ENCODE results near the gene STXBP1. TPM values are rescaled to one million over a fixed set of nuclear protein-coding genes. Genes with fewer than 3 reads are reported as not detected.
A peak's percentile ranks its signal among the peaks of the same experiment; 100 is the strongest.

The STXBP1 gene
- total RNA-seq, 1 donor from 2014 or later: 10.8 TPM

DNA sequence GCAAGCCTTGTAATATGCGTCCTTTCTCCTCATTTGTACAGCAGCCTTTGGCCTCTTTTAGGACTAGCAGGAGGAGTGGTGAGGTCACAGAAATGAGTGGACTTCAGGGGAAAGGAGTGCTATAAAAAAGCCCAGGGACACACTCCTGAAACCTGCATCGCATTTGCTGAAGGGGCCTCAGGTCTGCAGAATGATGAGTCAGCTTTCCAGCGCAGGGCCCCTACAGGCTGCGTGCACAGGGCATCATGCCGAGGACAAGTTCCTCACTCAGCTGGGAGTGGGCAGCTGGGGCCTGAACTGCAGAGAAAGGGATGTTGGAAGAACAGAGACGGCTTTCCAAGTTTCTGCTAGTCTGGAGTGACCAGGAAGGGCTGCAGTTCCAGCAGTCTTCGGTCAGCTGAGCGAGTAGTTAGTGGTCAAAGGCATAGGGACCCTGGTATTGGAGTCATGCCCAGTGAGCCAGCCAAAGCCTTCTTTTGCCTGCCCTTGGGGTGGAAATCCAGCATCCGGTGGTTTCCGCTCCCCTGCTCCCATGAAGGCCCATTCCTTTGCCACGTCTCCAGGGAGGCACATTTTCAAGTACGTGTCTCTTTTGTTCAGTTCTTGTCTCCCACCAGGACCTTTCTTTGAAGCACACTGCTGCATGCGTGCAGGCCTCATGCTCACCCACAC, 77.4 kb downstream of the STXBP1 start:
- no peak for DNase-seq (ENCODE audit: low read depth in 2 of 2)

DNA sequence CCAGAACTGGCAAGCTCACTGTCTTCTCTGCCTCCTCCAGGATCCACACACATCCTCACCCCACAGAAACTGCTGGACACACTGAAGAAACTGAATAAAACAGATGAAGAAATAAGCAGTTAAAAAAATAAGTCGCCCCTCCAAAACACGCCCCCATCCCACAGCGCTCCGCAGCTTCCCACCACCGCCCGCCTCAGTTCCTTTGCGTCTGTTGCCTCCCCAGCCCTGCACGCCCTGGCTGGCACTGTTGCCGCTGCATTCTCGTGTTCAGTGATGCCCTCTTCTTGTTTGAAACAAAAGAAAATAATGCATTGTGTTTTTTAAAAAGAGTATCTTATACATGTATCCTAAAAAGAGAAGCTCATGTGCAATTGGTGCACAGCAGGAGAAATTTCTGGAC, 78.7 kb downstream of the STXBP1 start:
- DNase-seq (ENCODE audit: low read depth in 2 of 2): no peak

DNA sequence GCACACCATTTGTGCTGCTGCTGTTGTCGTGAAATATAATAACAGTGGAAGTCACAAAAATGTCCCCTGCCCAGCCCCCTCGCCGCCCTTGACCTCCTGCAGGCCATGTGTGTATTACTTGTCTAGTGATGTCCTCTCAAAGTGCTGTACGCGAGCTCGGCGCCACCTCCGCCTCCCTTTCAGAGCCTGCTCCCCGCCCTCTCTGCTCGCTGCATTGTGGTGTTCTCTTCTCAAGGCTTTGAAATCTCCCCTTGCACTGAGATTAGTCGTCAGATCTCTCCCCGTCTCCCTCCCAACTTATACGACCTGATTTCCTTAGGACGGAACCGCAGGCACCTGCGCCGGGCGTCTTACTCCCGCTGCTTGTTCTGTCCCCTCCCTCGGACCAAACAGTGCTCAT, 80.0 kb downstream of the STXBP1 start:
- no peak for DNase-seq (ENCODE audit: low read depth in 2 of 2)

DNA sequence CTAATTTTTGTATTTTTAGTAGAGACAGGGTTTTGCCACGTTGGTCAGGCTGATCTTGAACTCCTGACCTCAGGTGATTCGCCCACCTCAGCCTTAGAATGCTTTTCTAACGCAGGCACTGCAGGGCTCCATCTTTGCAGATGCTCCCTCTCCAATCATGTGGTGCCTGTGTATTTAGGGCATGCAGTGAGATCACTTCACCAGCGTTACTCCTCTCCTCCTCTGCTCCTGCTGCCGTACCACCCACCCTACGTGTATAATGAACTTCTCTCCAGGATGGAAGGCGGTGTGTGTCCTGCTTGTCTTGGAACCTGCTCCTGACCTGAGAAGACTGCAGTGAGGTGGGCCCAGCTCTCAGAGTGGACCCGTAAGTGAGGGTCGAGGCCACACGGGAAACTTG, 81.1 kb downstream of the STXBP1 start:
- DNase-seq (ENCODE audit: low read depth in 2 of 2): no peak

DNA sequence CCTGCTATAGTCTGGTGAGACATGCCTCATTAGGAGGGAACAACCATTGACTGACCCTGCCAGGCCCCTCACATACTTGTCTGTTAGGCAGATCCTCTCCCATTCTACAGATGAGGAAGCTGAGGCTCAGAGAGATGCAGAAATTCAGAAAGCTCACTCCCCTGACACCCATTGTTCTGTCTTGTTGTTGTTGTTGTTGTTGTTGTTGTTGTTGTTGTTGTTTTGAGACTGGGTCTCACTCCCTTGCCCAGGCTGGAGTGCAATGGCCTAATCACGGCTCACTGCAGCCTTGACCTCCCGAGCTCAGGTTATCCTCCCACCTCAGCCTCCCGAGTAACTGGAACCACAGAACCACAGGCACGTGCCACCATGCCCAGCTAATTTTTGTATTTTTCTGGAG, 81.6 kb downstream of the STXBP1 start:
- DNase-seq (ENCODE audit: low read depth in 2 of 2): no peak

DNA sequence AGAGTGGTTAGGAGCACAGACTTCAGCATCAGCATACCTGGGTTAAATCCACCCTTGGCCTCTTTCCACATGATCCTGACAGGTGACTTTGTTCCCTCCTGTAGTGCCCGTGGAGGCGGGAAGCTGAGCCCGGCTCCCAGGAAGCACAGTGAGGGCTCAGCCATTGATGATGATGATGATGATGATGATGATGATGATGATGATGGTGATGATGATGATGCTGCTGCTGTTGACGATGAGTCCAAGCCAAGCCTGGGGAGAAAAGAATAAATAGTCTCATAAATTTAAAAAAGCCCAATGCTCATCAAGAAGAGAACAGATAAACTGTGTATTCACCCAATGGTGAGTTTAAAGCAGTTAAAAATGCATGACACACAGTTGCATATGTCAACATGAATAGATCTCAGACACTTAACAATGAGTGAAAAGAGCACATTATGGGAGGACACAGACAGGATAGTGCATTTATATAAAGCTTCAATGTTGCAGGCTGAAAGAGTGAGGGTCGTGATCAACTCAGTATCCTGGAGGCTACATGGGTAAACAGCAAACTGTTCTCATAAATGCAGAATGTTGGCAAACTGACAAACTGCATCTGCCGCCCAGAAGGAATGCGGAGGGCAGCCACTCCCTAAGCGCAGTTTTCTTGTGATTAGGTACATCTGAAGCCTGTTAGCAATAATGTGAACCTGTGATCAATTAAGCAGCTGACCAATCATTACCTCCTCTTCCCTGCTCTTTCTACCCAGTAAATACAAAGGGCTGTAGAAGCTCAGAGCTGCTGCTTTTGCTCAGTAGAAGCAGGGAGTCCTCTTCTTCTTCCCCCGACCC, 83.0 kb downstream of the STXBP1 start:
- no peak for DNase-seq (ENCODE audit: low read depth in 2 of 2)

DNA sequence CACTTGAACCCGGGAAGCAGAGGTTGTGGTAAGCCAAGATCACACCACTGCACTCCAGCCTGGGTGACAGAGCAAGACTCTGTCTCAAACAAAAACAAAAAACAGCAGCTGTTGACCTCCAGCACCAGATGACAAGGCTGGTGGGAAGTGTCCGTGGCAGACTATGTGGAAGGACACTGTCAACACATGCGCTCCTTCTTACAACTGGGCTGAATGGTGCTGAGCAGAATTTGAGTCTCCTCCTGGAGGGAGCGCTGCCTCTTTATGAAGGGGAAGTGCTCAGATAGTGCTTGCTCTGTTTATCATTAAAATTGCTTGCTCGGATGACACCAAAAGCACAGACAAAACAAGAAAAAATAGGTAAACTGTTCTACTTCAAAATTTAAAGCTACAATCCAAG, 85.5 kb downstream of the STXBP1 start:
- no peak for DNase-seq (ENCODE audit: low read depth in 2 of 2)

DNA sequence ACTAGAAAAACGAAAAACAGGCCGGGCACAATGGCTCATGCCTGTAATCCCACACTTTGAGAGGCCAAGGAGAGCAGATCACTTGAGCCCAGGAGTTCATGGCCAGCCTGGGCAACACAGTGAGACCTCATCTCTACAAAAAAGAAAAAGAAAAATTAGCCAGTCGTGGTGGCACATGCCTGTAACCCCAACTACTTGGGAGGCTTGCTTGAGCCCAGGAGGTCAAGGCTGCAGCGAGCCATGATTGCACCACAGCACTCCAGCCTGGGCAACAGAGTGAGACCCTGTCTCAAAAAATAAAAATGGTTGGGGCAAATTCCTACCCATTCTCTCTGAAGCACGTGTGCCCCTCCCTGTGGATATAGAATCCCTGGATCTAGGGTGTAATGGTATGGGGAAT, 86.3 kb downstream of the STXBP1 start:
- no peak for DNase-seq (ENCODE audit: low read depth in 2 of 2)

DNA sequence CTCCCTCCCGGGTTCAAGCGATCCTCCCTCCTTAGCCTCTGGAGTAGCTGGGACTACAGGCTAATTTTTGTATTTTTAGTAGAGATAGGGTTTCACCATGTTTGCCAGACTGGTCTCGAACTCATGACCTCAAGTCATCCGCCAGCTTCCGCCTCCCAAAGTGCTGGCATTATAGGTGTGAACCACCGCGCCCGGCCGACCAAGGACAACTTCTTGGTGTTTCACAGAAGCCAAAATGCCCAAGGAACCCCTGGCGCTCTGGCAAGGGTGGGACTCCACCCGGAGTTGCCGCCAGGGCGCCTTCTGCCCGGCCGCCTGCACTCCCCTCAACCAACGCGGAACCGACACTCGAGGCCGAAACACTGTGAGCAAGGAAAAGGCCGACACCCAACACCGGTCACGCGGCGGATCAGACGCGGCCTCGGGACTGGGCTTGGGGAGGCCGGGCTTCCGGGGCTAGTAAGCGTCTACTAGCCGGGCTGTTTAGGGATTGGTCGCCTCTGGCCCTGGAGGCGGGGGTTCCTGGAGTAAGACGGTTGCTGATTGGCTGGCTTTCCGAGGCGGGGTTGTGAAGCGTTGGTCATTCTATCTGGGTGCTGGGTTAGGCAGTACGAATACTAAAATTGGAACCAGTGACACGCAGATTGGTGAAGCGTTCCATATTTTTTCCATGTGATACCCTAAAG, 87.1 kb downstream of the STXBP1 start:
- DNase-seq (ENCODE audit: low read depth in 2 of 2): peak; percentile 93 to 97

DNA sequence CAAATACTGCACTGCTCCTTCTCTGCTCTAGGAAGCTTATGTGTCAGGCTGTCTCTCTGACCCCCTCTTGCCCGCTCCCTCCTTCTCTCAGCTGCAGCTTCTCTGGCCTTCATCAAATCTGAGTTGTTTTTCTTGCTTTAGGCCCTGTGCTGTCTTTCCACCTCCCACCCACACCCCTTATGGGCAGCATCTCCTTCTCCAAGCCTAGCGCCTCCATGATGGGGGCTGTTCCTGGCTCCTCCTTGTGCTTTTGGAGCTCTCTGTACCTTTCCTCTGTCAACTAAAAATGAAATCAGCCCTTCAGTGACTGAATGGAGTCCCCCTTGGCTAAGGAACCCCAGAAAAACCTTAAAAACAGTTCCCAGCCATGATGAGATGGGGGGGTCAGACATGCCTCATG, 88.1 kb downstream of the STXBP1 start:
- no peak for DNase-seq (ENCODE audit: low read depth in 2 of 2)

DNA sequence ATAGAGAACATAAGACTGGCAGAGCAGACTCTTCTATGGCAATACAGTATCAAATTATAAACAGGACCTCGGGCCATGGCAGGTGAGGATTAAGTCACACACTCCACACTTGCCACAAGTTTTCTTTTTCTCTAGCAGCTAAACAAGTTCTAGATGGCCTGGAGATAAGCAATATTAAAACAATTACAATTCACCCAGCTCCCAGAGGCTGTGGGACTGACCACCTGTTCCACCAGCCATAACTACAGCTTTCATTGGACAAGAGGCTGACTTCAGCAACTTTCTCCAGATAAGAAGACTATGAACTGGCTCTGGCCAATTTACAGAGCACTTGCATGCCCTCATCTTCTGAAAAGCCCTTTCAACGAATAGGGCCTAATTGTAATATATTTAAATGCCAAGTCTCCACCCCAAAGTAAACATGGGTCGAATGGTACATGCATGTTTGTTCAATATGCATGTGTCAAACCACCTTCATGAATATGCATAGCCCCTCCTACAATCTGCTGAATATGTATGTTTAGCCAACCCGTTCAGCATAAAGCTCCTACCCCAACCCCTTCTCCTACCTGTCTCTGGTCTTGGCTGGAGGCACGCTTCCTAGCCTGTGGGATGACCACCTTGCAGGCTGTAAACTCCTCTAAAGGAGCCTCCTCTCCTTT, 88.6 kb downstream of the STXBP1 start:
- DNase-seq (ENCODE audit: low read depth in 2 of 2): no peak

DNA sequence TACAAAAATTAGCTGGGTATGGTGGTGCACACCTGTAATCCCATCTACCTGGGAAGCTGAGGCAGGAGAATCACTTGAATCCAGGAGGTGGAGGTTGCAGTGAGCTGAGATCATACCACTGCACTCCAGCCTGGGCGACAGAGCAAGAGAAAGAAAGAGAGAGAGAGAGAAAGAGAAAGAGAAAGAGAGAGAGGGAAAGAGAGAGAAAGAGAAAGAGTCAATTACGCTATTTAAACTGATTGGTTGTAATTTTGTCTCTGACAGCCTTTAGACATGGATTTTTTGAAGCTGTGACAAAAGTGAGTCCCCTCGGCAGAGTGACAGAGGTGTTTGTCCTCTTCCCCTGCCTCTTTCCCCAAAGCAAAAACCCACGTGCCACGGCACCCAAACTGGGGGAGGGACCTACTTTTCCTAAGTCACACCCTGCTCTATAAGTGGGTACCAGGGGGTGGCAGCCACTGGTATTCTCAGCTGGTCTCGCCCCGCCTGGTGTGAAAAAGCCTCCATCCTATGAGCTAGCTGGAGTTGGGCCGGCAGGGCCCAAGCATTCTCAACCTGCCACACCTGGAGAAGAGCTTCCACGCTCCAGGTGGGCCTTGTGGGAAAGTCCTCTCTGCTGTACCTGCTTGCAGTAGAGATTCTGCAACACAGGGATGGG, 91.3 kb downstream of the STXBP1 start:
- no peak for DNase-seq (ENCODE audit: low read depth in 2 of 2)

DNA sequence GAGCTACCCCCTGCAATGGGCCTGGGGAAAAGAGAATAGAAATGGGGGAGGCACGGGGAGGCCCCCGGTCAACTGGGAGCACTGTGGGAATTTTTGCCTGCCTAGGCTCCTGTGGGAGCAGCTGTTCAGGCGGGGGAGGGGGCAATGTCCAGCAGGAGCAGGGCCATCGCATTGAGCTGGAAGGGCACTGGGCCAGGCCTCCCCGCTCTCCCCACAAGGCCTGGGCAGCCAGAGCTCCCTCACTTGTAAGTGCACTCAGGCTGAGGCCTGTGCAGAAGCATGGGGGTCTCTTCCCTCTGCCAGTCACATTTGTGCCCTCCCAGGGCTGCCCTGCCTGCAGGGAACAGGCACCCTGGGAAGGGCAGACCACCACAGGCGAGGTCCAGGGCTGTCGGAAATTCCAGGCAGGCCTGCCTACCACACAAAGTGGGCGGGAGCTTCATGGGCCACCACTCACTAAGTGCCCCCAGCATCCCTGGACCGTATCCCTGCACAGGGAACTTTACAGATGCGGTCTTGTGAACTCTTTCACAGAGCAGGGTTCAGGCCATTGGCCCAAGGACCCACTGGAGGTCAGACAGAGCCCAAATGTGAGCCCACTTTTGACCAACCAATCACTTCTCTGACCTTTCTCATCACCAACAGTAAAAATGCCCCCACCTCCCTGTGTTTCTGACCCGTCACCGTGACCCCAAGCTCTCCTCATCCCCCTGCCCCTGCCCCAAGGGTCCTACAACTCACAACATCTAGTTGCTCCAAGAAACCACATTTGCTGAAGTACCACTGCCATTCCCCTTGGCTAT, 93.7 kb downstream of the STXBP1 start:
- DNase-seq (ENCODE audit: low read depth in 2 of 2): no peak

DNA sequence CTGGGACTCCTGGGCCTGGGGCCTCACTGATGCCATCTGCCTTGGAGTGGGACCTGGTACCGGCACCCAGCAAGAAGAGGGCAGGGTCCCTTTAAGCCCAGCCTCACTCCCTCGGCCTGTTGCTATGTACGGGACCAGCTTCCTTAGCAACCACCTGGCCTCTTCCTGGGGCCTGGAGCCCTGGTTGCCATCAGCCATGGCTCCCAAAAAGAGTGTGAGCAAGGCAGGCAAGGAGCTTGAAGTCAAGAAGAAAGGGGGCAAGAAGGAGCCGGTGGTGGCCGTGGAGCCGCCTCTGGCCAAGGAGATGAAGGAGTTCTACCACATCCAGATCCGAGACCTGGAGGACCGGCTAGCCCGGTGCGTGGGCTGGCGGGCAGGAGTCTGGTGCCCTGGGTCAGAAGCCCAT, 94.8 kb downstream of the STXBP1 start, which contains the start of gene CFAP157:
Gene CFAP157 (plus strand): TSS at position 153 of the 406 bp plus-strand sequence. CDS start 44 bp downstream, at position 197.
- peak; percentile 10 for DNase-seq (ENCODE audit: low read depth in 2 of 2)

DNA sequence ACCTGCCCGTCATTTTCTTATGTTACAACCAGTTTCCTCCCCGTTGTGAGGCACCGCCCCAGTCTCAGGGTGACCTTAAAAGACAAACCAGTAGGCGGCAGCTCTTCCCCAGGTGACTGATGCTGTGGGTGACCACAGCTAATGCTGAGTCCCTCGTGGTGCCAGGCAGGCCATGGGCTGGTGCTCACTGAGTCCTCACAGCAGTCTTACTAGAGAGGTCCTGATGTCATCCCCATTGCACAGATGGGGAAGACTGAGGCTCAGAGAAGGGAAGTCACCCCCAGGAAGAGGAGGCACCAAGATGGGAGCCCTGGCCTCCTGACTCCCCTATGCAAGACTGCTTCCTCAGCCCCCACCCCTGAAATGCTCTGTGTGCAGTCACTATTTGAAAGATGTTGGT, 95.7 kb downstream of the STXBP1 start:
- peak in 1 of 2 donors; percentile 25 for DNase-seq (ENCODE audit: low read depth in 2 of 2)

DNA sequence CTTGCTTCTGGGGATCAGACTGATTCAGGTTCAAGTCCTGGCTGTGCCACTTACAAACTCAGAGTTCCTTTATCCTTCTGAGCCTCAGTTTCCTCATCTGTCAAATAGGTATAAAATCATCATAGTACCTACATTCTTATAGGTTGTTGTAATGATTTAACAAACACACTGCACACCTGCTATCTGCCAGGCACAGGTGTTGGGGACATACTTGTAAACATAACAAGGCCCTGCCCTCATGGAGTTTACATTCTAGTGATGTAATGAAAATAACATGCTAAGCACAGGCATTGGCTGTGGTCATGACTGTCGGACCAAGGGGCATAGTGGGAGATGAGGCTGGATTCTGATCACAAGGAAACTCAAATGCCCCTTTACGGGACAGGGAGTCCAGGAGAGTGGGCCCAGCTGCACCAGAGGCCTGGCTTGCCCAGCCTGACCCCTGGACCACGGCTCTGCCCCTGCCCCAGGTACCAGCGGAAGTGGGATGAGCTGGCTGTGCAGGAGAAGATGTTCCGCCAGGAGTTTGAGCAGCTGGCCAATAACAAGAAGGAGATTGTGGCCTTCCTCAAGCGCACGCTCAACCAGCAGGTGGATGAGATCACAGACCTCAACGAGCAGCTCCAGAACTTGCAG, 97.0 kb downstream of the STXBP1 start:
- no peak for DNase-seq (ENCODE audit: low read depth in 2 of 2)

DNA sequence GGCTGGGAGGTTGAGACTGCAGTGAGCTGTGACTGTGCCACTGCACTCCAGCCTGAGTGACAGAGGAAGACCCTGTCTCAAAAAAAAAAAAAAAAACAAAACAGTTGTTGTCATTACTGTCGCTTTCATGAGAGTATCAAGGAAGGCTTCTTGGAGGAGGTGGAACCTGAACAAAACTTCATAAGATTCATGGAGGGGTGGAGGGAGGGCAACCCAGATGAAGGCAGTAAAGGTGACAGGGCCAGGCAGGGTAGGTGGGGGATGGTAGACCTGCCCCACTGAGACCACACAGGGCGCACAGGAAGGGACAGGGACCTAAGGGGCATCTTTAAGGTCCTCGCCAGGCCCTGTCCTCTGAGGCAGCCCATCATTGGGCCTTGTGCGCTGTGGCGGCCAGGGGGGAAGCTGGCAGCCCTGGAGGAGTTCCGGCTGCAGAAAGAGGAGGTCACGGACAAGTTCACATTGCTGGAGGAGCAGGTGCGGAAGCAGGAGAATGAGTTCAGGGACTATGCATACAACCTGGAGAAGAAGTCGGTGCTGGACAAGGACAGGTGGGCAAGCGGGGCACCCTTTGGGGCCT, 98.2 kb downstream of the STXBP1 start:
- no peak for DNase-seq (ENCODE audit: low read depth in 2 of 2)

DNA sequence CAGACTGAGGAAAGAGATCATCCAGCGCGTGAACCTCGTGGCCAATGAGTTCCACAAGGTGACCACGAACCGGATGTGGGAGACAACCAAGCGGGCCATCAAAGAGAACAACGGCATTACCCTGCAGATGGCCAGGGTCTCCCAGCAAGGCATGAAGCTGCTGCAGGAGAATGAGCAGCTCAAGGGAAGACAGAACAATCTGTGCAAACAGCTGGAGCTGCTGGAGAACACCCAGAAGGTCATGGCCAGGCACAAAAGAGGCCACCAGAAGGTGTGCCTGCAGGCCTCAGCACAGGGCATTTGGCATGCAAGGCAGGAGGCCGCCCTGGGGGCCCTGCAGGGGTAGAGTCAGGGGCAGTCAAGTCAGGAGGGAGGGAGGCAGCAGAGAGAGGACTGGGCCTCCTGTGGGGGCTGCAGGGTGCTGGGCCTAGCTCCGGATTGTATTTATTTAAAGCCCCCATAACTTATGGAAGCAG, 99.2 kb downstream of the STXBP1 start:
- DNase-seq (ENCODE audit: low read depth in 2 of 2): no peak

DNA sequence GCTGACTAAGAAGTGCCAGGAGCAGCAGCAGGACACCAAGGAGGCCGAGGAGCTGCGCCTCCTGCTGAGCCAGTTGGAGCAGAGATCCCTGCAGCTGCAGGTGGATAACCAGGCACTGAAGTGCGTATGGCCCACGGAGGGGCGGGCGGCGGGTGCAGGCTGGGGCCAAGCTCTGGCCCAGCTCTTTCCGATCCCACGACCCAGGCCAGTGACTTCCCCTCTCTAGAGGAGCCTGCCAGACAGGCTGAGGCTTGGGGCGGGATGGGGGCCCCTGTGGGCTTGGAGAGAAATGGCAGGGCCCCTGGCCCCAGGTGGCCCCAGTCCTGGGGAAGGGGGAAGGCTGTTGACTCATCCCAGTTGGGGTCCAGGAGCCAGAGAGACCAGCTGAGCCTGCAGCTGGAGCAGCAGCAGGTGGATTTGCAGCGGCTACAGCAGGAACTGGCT, 99.8 kb downstream of the STXBP1 start:
- no peak for DNase-seq (ENCODE audit: low read depth in 2 of 2)

Measured in dermis microvascular lymphatic vessel endothelial cell (primary cell).